Measurements from ENCODE around the gene ZBTB8A.

- TF ChIP-seq POLR2A (IDR thresholded peaks at IDR 0.05) (no peak), CTCF (IDR thresholded peaks at IDR 0.05) (no peak)
Observed at GRCh38 chr1:32644426-32644825, 105.2 kb downstream of the ZBTB8A start.

Measured in adrenal gland (tissue), 5 donors.